HepG2 (cell line): Measurements from ENCODE around the gene GRIK4.

ENCODE experiments used
- CEBPZ ChIP-seq: IDR thresholded peaks from 2 replicates; pipeline ENCODE4 v1.6.1; 2012; ENCODE audit warnings: low read length, improper control_type of control experiment
- ETV6 ChIP-seq: sonication (generic); formaldehyde crosslinking; conservative IDR thresholded peaks from 2 replicates; pipeline ENCODE4 v1.4.0; 2020; ENCODE audit warnings: missing genetic modification reagents
- POLR2A ChIP-seq, 2 experiments: IDR thresholded peaks; 2 replicates each; pipeline ENCODE4 v1.6.1; 2011; ENCODE audit warnings: low read depth in 2 of 2, low read length in 2 of 2, mild to moderate bottlenecking in 1 of 2, moderate library complexity in 1 of 2; ENCODE audit not compliant: insufficient read depth in 1 of 2
- POLR2AphosphoS2 ChIP-seq: IDR thresholded peaks from 2 replicates; pipeline ENCODE4 v1.6.1; 2011; ENCODE audit warnings: low read depth, low read length, improper control_type of control experiment
- SMARCC2 ChIP-seq: fragments of 450-650 bp; IDR thresholded peaks from 2 replicates; pipeline ENCODE4 v1.6.1; 2017; ENCODE audit warnings: antibody characterized with exemption, mild to moderate bottlenecking
- SRF ChIP-seq: IDR thresholded peaks from 2 replicates; pipeline ENCODE4 v1.6.1; 2011; ENCODE audit warnings: mild to moderate bottlenecking, low read depth, low read length, moderate library complexity
- ZBTB26 ChIP-seq: IDR thresholded peaks from 2 replicates; pipeline ENCODE4 v1.6.1; 2016; ENCODE audit warnings: missing compliant biosample characterization, missing genetic modification reagents, borderline replicate concordance
- ZMYM3 ChIP-seq: sonication (generic); formaldehyde crosslinking; IDR thresholded peaks from 2 replicates; pipeline ENCODE4 v1.5.1; 2020; ENCODE audit warnings: mild to moderate bottlenecking, missing genetic modification reagents
- ZNF263 ChIP-seq: sonication (generic); formaldehyde crosslinking; IDR thresholded peaks from 2 replicates; pipeline ENCODE4 v1.4.0; 2020; ENCODE audit warnings: missing genetic modification reagents
- ZNF644 ChIP-seq: IDR thresholded peaks from 2 replicates; pipeline ENCODE4 v1.6.1; 2016; ENCODE audit warnings: low read depth

- TF ChIP-seq ZNF644 (CRISPR knock-in tag): no peak
- TF ChIP-seq ZNF263 (CRISPR knock-in tag): no peak
- TF ChIP-seq POLR2AphosphoS2: no peak
- TF ChIP-seq CEBPZ: no peak
- no peak for TF ChIP-seq ZMYM3 (CRISPR knock-in tag)
- no peak for TF ChIP-seq POLR2A (IDR thresholded peaks at IDR 0.05; ENCODE audit: insufficient read depth in 1 of 2, low read depth in 2 of 2, low read length in 2 of 2)
- TF ChIP-seq ZBTB26: no peak
- TF ChIP-seq SMARCC2: no peak
- no peak for TF ChIP-seq ETV6 (CRISPR knock-in tag)
- no peak for TF ChIP-seq SRF
Observed at GRCh38 chr11:120599816-120600420, 88.4 kb downstream of the GRIK4 start.
